K562 (cell line): ENCODE results near the gene TBC1D2. TPM values are rescaled to one million over a fixed set of nuclear protein-coding genes. Genes with fewer than 3 reads are reported as not detected.

Experiments
- CC2D1A ChIP-seq: fragments of 450-650 bp; IDR thresholded peaks from 2 replicates; pipeline ENCODE4 v1.6.1; 2017; ENCODE audit warnings: mild to moderate bottlenecking
- HMGN3 ChIP-seq: IDR thresholded peaks from 2 replicates; pipeline ENCODE4 v1.6.1; 2011; ENCODE audit warnings: borderline replicate concordance, low read depth, mild to moderate bottlenecking, mixed read lengths, low read length; ENCODE audit not compliant: insufficient read length; ENCODE audit errors: extremely low read depth
- MTF1 ChIP-seq: fragments of 250-450 bp; sonication (Bioruptor Pico); IDR thresholded peaks from 2 replicates; pipeline ENCODE4 v1.9.0; 2021; ENCODE audit warnings: moderate library complexity, mild to moderate bottlenecking, inconsistent platforms, borderline replicate concordance
- MYC ChIP-seq, 2 experiments: fragments of 250-450 bp in 1 of 2; sonication (Bioruptor Pico) in 1 of 2; IDR thresholded peaks; 2 replicates each; pipeline versions ENCODE4 v1.5.1 to v1.6.1; 2012 to 2021; ENCODE audit warnings: low read depth in 2 of 2, borderline replicate concordance in 1 of 2, improper control_type of control experiment in 1 of 2, low read length in 1 of 2, mild to moderate bottlenecking in 1 of 2, moderate library complexity in 1 of 2
- PML ChIP-seq: IDR thresholded peaks from 2 replicates; pipeline ENCODE4 v1.6.1; 2012; ENCODE audit warnings: low read length, inconsistent platforms
- PTBP1 ChIP-seq: fragments of 200-400 bp; formaldehyde crosslinking; IDR thresholded peaks from 2 replicates; pipeline ENCODE4 v1.6.1; 2017; ENCODE audit warnings: low read depth, low read length
- TEAD4 ChIP-seq, 2 experiments: sonication (generic) in 1 of 2; formaldehyde crosslinking in 1 of 2; IDR thresholded peaks; 2 replicates each; pipeline versions ENCODE4 v1.6.1 to v1.8.0; 2012 to 2022; ENCODE audit warnings: borderline replicate concordance in 1 of 2, inconsistent platforms in 1 of 2, low read length in 1 of 2, mild to moderate bottlenecking in 1 of 2, missing genetic modification reagents in 1 of 2
- XRCC3 ChIP-seq: fragments of 450-650 bp; IDR thresholded peaks from 2 replicates; pipeline ENCODE4 v1.6.1; 2017; ENCODE audit warnings: mild to moderate bottlenecking, moderate library complexity
- ZNF239 ChIP-seq: fragments of 250-450 bp; sonication (Bioruptor Pico); IDR thresholded peaks from 2 replicates; pipeline ENCODE4 v1.4.0; 2020; ENCODE audit warnings: mild to moderate bottlenecking
- ZNF253 ChIP-seq: fragments of 250-450 bp; sonication (Bioruptor Pico); conservative IDR thresholded peaks from 2 replicates; pipeline ENCODE4 v1.6.1; 2021; ENCODE audit warnings: mild to moderate bottlenecking
- polyA plus RNA-seq, 8 experiments: library from polyadenylated mRNA; depleted of rRNA in 4 of 8; stranded (reverse) in 5 of 8; unstranded in 3 of 8; fragments of >200 nt; fragmentation: Nextera tagmentation in 2 of 8; fragmentation: Illumina TruSeq in 1 of 8; extraction: Ambion mirVana in 2 of 8; extraction: Trizol in 1 of 8; gene quantifications; 2 replicates each; pipeline versions ENCODE4 v1.2.1 to v1.2.3, GENCODE V29; 2011 to 2014; ENCODE audit warnings: inconsistent platforms in 1 of 8, missing spikeins in 1 of 8
- total RNA-seq, 7 experiments: library from RNA; depleted of rRNA in 6 of 7; stranded (reverse); fragments of >200 nt in 6 of 7; fragmentation: Illumina TruSeq in 2 of 7; extraction: Trizol in 2 of 7; gene quantifications; 2 replicates each; pipeline versions ENCODE4 v1.2.1 to v1.2.3, GENCODE V29; 2011 to 2021; ENCODE audit warnings: low replicate concordance in 1 of 7
- TF ChIP-seq, protein P1 (sequence below): fragments of 150-350 bp; IDR thresholded peaks from 2 replicates; pipeline ENCODE4 v1.6.1; 2014; ENCODE audit warnings: low read depth, mild to moderate bottlenecking, low read length, borderline replicate concordance
- TF ChIP-seq, protein P2 (sequence below): fragments of 250-450 bp; sonication (Bioruptor Pico); IDR thresholded peaks from 2 replicates; pipeline ENCODE4 v1.4.0; 2020; ENCODE audit warnings: mild to moderate bottlenecking
- TF ChIP-seq, protein P3 (sequence below): fragments of 450-650 bp; IDR thresholded peaks from 2 replicates; pipeline ENCODE4 v1.7.1; 2018; ENCODE audit warnings: mild to moderate bottlenecking, low read depth; ENCODE audit not compliant: partially characterized antibody
- TF ChIP-seq, protein P4 (sequence below): fragments of 450-650 bp; formaldehyde crosslinking; IDR thresholded peaks from 2 replicates; pipeline ENCODE4 v1.4.0; 2020; ENCODE audit warnings: mild to moderate bottlenecking, mixed read lengths
- TF ChIP-seq, protein P5 (sequence below): sonication (generic); formaldehyde crosslinking; IDR thresholded peaks from 2 replicates; pipeline ENCODE4 v1.8.0; 2022; ENCODE audit warnings: mild to moderate bottlenecking, missing genetic modification reagents

TBC1D2 gene
- total and polyA plus RNA-seq, 9 of the 15 experiments (the other 6 are each of a cell fraction or from before 2014, with no cell fraction given), result 0.10 to 7.0 (median 2.5) TPM

DNA sequence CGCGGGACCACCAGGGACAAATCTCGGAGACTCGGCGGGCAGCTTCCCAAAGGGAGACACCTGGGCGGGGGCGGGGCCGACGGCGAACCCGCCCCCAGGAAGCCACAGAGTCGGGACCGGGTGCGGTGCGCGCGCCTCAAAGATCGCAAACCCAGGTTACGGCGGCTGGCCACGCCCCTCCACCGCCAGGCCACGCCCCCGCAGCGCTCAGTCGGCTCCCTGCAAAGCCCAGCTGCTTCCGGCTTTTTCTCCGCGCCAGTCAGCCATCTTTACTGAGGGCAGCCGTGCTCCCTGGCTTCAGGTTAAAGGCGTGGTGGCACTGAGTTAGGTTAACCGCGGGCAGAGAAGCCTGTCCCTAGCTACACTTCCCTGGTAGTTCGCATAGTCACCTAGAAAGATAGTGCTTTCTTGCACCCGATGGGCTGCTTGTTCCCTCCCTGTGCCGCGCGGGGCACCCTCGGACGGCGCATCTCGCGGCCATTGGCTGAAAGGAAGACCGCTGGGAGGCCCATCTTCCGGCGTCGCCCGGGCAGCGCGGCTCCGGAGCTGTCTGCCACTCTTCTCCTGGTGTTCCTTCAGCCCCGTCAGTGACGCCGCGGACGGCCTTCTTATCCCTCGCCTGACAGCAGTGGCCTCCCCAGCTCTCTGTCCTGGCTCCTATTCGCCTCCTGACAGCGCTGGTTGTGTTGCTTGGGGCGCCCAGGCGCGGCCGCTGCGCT is at the start of gene TBC1D2 (continued):
- TF ChIP-seq, protein P1, sequence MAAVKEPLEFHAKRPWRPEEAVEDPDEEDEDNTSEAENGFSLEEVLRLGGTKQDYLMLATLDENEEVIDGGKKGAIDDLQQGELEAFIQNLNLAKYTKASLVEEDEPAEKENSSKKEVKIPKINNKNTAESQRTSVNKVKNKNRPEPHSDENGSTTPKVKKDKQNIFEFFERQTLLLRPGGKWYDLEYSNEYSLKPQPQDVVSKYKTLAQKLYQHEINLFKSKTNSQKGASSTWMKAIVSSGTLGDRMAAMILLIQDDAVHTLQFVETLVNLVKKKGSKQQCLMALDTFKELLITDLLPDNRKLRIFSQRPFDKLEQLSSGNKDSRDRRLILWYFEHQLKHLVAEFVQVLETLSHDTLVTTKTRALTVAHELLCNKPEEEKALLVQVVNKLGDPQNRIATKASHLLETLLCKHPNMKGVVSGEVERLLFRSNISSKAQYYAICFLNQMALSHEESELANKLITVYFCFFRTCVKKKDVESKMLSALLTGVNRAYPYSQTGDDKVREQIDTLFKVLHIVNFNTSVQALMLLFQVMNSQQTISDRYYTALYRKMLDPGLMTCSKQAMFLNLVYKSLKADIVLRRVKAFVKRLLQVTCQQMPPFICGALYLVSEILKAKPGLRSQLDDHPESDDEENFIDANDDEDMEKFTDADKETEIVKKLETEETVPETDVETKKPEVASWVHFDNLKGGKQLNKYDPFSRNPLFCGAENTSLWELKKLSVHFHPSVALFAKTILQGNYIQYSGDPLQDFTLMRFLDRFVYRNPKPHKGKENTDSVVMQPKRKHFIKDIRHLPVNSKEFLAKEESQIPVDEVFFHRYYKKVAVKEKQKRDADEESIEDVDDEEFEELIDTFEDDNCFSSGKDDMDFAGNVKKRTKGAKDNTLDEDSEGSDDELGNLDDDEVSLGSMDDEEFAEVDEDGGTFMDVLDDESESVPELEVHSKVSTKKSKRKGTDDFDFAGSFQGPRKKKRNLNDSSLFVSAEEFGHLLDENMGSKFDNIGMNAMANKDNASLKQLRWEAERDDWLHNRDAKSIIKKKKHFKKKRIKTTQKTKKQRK, result no peak
- no peak for TF ChIP-seq ZNF239 (CRISPR knock-in tag)
- TF ChIP-seq TEAD4 (IDR thresholded peaks at IDR 0.05; ENCODE audit: low read length), result no peak; the same call in 1 of the 2 replicates
- TF ChIP-seq TEAD4 (CRISPR knock-in tag; IDR thresholded peaks at IDR 0.05; ENCODE audit: borderline replicate concordance), result no peak
- no peak for TF ChIP-seq ZNF253 (CRISPR knock-in tag)
- TF ChIP-seq, protein P2, sequence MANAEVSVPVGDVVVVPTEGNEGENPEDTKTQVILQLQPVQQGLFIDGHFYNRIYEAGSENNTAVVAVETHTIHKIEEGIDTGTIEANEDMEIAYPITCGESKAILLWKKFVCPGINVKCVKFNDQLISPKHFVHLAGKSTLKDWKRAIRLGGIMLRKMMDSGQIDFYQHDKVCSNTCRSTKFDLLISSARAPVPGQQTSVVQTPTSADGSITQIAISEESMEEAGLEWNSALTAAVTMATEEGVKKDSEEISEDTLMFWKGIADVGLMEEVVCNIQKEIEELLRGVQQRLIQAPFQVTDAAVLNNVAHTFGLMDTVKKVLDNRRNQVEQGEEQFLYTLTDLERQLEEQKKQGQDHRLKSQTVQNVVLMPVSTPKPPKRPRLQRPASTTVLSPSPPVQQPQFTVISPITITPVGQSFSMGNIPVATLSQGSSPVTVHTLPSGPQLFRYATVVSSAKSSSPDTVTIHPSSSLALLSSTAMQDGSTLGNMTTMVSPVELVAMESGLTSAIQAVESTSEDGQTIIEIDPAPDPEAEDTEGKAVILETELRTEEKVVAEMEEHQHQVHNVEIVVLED, result 0 out of 2 replicates have a peak, but pooled peaks have one; percentile 51
- TF ChIP-seq, protein P3, sequence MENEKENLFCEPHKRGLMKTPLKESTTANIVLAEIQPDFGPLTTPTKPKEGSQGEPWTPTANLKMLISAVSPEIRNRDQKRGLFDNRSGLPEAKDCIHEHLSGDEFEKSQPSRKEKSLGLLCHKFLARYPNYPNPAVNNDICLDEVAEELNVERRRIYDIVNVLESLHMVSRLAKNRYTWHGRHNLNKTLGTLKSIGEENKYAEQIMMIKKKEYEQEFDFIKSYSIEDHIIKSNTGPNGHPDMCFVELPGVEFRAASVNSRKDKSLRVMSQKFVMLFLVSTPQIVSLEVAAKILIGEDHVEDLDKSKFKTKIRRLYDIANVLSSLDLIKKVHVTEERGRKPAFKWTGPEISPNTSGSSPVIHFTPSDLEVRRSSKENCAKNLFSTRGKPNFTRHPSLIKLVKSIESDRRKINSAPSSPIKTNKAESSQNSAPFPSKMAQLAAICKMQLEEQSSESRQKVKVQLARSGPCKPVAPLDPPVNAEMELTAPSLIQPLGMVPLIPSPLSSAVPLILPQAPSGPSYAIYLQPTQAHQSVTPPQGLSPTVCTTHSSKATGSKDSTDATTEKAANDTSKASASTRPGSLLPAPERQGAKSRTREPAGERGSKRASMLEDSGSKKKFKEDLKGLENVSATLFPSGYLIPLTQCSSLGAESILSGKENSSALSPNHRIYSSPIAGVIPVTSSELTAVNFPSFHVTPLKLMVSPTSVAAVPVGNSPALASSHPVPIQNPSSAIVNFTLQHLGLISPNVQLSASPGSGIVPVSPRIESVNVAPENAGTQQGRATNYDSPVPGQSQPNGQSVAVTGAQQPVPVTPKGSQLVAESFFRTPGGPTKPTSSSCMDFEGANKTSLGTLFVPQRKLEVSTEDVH, result peak; percentile 84
- TF ChIP-seq HMGN3, result peak; percentile 72
- TF ChIP-seq PML, result no peak
- TF ChIP-seq, protein P4, sequence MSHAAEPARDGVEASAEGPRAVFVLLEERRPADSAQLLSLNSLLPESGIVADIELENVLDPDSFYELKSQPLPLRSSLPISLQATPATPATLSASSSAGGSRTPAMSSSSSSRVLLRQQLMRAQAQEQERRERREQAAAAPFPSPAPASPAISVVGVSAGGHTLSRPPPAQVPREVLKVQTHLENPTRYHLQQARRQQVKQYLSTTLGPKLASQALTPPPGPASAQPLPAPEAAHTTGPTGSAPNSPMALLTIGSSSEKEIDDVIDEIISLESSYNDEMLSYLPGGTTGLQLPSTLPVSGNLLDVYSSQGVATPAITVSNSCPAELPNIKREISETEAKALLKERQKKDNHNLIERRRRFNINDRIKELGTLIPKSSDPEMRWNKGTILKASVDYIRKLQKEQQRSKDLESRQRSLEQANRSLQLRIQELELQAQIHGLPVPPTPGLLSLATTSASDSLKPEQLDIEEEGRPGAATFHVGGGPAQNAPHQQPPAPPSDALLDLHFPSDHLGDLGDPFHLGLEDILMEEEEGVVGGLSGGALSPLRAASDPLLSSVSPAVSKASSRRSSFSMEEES (CRISPR knock-in tag), result no peak
- peak; percentile 11; the same call in 1 of the 2 replicates for TF ChIP-seq CC2D1A
- TF ChIP-seq, protein P5, sequence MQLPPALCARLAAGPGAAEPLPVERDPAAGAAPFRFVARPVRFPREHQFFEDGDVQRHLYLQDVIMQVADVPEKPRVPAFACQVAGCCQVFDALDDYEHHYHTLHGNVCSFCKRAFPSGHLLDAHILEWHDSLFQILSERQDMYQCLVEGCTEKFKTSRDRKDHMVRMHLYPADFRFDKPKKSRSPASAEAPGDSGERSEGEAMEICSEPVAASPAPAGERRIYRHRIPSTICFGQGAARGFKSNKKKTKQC, result peak; percentile 88
- no peak for TF ChIP-seq XRCC3
- 0 out of 2 replicates have a peak, but pooled peaks have one; percentile 30 for TF ChIP-seq PTBP1
- peak; percentile 81 for TF ChIP-seq MYC (IDR thresholded peaks at IDR 0.05; ENCODE audit: low read depth, low read length)
- peak; percentile 91 for TF ChIP-seq MYC (CRISPR knock-in tag; IDR thresholded peaks at IDR 0.05; ENCODE audit: borderline replicate concordance, low read depth)
- TF ChIP-seq MTF1, result no peak
